Mesenchymal stem cell (in vitro differentiated cells and primary cell): ENCODE data around the gene ADAMTS8.

Experiments used
- DNase-seq: peaks from one replicate; pipeline ENCODE4 v3.0.0-alpha.2; 2013
- H2AFZ ChIP-seq: one replicate; pipeline ENCODE4 v1.6.1; 2013; ENCODE audit warnings: low read depth, mild to moderate bottlenecking, control low read depth, inconsistent platforms, low read length, moderate library complexity
- H2AK5ac ChIP-seq: 2 replicates; pipeline ENCODE4 v1.6.1; 2013; ENCODE audit warnings: low read length, moderate library complexity, mild to moderate bottlenecking, inconsistent platforms; ENCODE audit not compliant: severe bottlenecking
- H2BK120ac ChIP-seq: one replicate; pipeline ENCODE4 v1.6.1; 2013; ENCODE audit warnings: low read depth, mild to moderate bottlenecking, inconsistent platforms, low read length, moderate library complexity
- H2BK12ac ChIP-seq, 2 experiments: one replicate each; pipeline ENCODE4 v1.6.1; 2013; ENCODE audit warnings: inconsistent platforms in 2 of 2, low read length in 2 of 2, mild to moderate bottlenecking in 2 of 2, moderate library complexity in 2 of 2, control low read depth in 1 of 2
- H2BK15ac ChIP-seq: one replicate; pipeline ENCODE4 v1.6.1; 2013; ENCODE audit warnings: mild to moderate bottlenecking, low read depth, inconsistent platforms; ENCODE audit not compliant: poor library complexity, severe bottlenecking
- H2BK5ac ChIP-seq: 2 replicates; pipeline ENCODE4 v1.6.1; 2013; ENCODE audit warnings: low read depth, mild to moderate bottlenecking, low read length, control low read depth, inconsistent platforms; ENCODE audit not compliant: poor library complexity, severe bottlenecking
- H3K14ac ChIP-seq, 2 experiments: one replicate each; pipeline ENCODE4 v1.6.1; 2013; ENCODE audit warnings: inconsistent platforms in 2 of 2, low read length in 2 of 2, control low read depth in 1 of 2, mild to moderate bottlenecking in 1 of 2, moderate library complexity in 1 of 2
- H3K18ac ChIP-seq, 2 experiments: one replicate each; pipeline ENCODE4 v1.6.1; 2013; ENCODE audit warnings: inconsistent platforms in 2 of 2, low read length in 2 of 2, control low read depth in 1 of 2, low read depth in 1 of 2, mild to moderate bottlenecking in 1 of 2
- H3K23ac ChIP-seq, 2 experiments: one replicate each; pipeline ENCODE4 v1.6.1; 2013; ENCODE audit warnings: inconsistent platforms in 2 of 2, low read length in 2 of 2, mild to moderate bottlenecking in 2 of 2, moderate library complexity in 2 of 2, control low read depth in 1 of 2
- H3K27ac ChIP-seq: 2 replicates; pipeline ENCODE4 v1.5.1; 2013; ENCODE audit warnings: mild to moderate bottlenecking, moderate library complexity, low read length, control low read depth, inconsistent platforms; ENCODE audit not compliant: poor library complexity, severe bottlenecking
- H3K27me3 ChIP-seq, 2 experiments: 2 replicates each; pipeline versions ENCODE4 v1.6.1 to v1.7.0; 2013; ENCODE audit warnings: low read length in 2 of 2, mild to moderate bottlenecking in 2 of 2, moderate library complexity in 2 of 2, control low read depth in 1 of 2, inconsistent platforms in 1 of 2; ENCODE audit not compliant: control insufficient read depth in 1 of 2, insufficient read depth in 1 of 2
- H3K36me3 ChIP-seq, 2 experiments: 2 replicates each; pipeline versions ENCODE4 v1.6.1 to v1.7.0; 2013; ENCODE audit warnings: low read length in 2 of 2, control low read depth in 1 of 2, inconsistent platforms in 1 of 2, low read depth in 1 of 2, mild to moderate bottlenecking in 1 of 2; ENCODE audit not compliant: insufficient read depth in 2 of 2, control insufficient read depth in 1 of 2
- H3K4ac ChIP-seq, 2 experiments: one replicate each; pipeline ENCODE4 v1.6.1; 2013; ENCODE audit warnings: inconsistent platforms in 2 of 2, low read length in 2 of 2, mild to moderate bottlenecking in 2 of 2, moderate library complexity in 2 of 2, control low read depth in 1 of 2, low read depth in 1 of 2
- H3K4me1 ChIP-seq: 2 replicates; pipeline ENCODE4 v1.6.1; 2013; ENCODE audit warnings: low read depth, low read length, control low read depth; ENCODE audit not compliant: control insufficient read depth, insufficient read depth
- H3K4me2 ChIP-seq: 2 replicates; pipeline ENCODE4 v1.6.1; 2013; ENCODE audit warnings: low read length, mild to moderate bottlenecking, inconsistent platforms; ENCODE audit not compliant: poor library complexity, severe bottlenecking
- H3K4me3 ChIP-seq, 2 experiments: 2 replicates each; pipeline versions ENCODE4 v1.5.1 to v1.7.0; 2013; ENCODE audit warnings: low read length in 2 of 2, mild to moderate bottlenecking in 2 of 2, control low read depth in 1 of 2, low read depth in 1 of 2; ENCODE audit not compliant: insufficient read depth in 1 of 2
- H3K79me1 ChIP-seq: replicated peaks from 2 replicates; pipeline ENCODE4 v1.6.1; 2013; ENCODE audit warnings: mild to moderate bottlenecking, control low read depth, low read length, inconsistent platforms; ENCODE audit not compliant: poor library complexity, severe bottlenecking
- H3K9ac ChIP-seq: 2 replicates; pipeline ENCODE4 v1.7.0; 2013; ENCODE audit warnings: mild to moderate bottlenecking, low read length, moderate library complexity
- H3K9me3 ChIP-seq: 2 replicates; pipeline ENCODE4 v1.7.0; 2013; ENCODE audit warnings: mild to moderate bottlenecking, low read length; ENCODE audit not compliant: control insufficient read depth
- H4K8ac ChIP-seq: one replicate; pipeline ENCODE4 v1.6.1; 2013; ENCODE audit warnings: inconsistent platforms, mild to moderate bottlenecking, low read length, moderate library complexity
- H4K91ac ChIP-seq: one replicate; pipeline ENCODE4 v1.6.1; 2013; ENCODE audit warnings: mild to moderate bottlenecking, low read length, inconsistent platforms
- WGBS: methylation state at CpG from one replicate; pipeline ENCODE4 v1.1.7; 2013; ENCODE audit warnings: mixed read lengths; 5-methylcytosine and 5-hydroxymethylcytosine counted together

The ADAMTS8 gene

GRCh38 chr11:130458410-130458729, 30.0 kb upstream of the ADAMTS8 start:
- H3K36me3 ChIP-seq = peaks cover 19 to 64% of the 10 kb centered on the region in 2 experiments
- WGBS = 92% methylated on average over 4 of the region's 4 CpGs
- no peak overlapping the region for H3K27ac ChIP-seq
- no peaks in the 10 kb centered on the region for H3K79me1 ChIP-seq
- no peaks in the 10 kb centered on the region for H3K9me3 ChIP-seq
- H3K4ac ChIP-seq = no peak overlapping the region
- H4K8ac ChIP-seq = no peak overlapping the region
- H3K9ac ChIP-seq = peak overlapping the region; percentile 75
- no peak overlapping the region for H2AFZ ChIP-seq
- H3K4me2 ChIP-seq = no peak overlapping the region
- no peak overlapping the region for H4K91ac ChIP-seq
- H3K4me1 ChIP-seq = peaks cover 7% of the 10 kb centered on the region
- no peak overlapping the region for H2BK15ac ChIP-seq
- no peak overlapping the region for H2BK120ac ChIP-seq
- no peak overlapping the region for H3K14ac ChIP-seq
- H3K4me3 ChIP-seq = peak overlapping the region in 1 of 2 experiments; percentile 57
- H3K27me3 ChIP-seq = no peaks in the 10 kb centered on the region
- no peak overlapping the region for H3K23ac ChIP-seq
- no peak overlapping the region for H2BK5ac ChIP-seq
- no peak overlapping the region for H2AK5ac ChIP-seq
- DNase-seq = no peak
- no peak overlapping the region for H3K18ac ChIP-seq
- H2BK12ac ChIP-seq = no peak overlapping the region

- DNase-seq = no peak
- H3K4me3 ChIP-seq = peak overlapping the region in 1 of 2 experiments; percentile 57
- no peak overlapping the region for H2AFZ ChIP-seq
- no peak overlapping the region for H4K91ac ChIP-seq
- no peak overlapping the region for H3K4ac ChIP-seq
- no peak overlapping the region for H2BK5ac ChIP-seq
- H3K27me3 ChIP-seq = no peaks in the 10 kb centered on the region
- H3K27ac ChIP-seq = no peak overlapping the region
- WGBS = 95% methylated on average over 20 of the region's 20 CpGs
- no peak overlapping the region for H3K23ac ChIP-seq
- H3K79me1 ChIP-seq = no peaks in the 10 kb centered on the region
- H3K18ac ChIP-seq = no peak overlapping the region
- H3K4me2 ChIP-seq = no peak overlapping the region
- peak overlapping the region; percentile 75 for H3K9ac ChIP-seq
- no peak overlapping the region for H2BK120ac ChIP-seq
- no peaks in the 10 kb centered on the region for H3K9me3 ChIP-seq
- peaks cover 9% of the 10 kb centered on the region for H3K4me1 ChIP-seq
- no peak overlapping the region for H3K14ac ChIP-seq
- no peak overlapping the region for H2BK12ac ChIP-seq
- H4K8ac ChIP-seq = no peak overlapping the region
- H3K36me3 ChIP-seq = peaks cover 16 to 61% of the 10 kb centered on the region in 2 experiments
- no peak overlapping the region for H2BK15ac ChIP-seq
- H2AK5ac ChIP-seq = no peak overlapping the region
Observed at GRCh38 chr11:130457623-130458409, 29.4 kb upstream of the ADAMTS8 start.

GRCh38 chr11:130456286-130456685, 27.9 kb upstream of the ADAMTS8 start:
- H2AK5ac ChIP-seq = no peak overlapping the region
- WGBS = 97% methylated on average over 2 of the region's 3 CpGs
- no peak overlapping the region for H2BK5ac ChIP-seq
- H3K79me1 ChIP-seq = no peaks in the 10 kb centered on the region
- H3K36me3 ChIP-seq = peaks cover 1 to 50% of the 10 kb centered on the region in 2 experiments
- no peak overlapping the region for H3K18ac ChIP-seq
- peaks cover 12% of the 10 kb centered on the region for H3K4me1 ChIP-seq
- no peaks in the 10 kb centered on the region for H3K27me3 ChIP-seq
- no peak overlapping the region for H4K91ac ChIP-seq
- H3K9ac ChIP-seq = peak overlapping the region; percentile 24
- H3K4me2 ChIP-seq = no peak overlapping the region
- no peak overlapping the region for H3K27ac ChIP-seq
- H2AFZ ChIP-seq = no peak overlapping the region
- no peak overlapping the region for H2BK15ac ChIP-seq
- no peaks in the 10 kb centered on the region for H3K9me3 ChIP-seq
- no peak overlapping the region for H2BK12ac ChIP-seq
- H4K8ac ChIP-seq = no peak overlapping the region
- H3K23ac ChIP-seq = no peak overlapping the region
- H3K4ac ChIP-seq = no peak overlapping the region
- H3K4me3 ChIP-seq = peak overlapping the region in 1 of 2 experiments; percentile 34
- no peak overlapping the region for H2BK120ac ChIP-seq
- no peak for DNase-seq
- no peak overlapping the region for H3K14ac ChIP-seq

GRCh38 chr11:130455483-130456127, 27.2 kb upstream of the ADAMTS8 start:
- Histone ChIP-seq H3K23ac (no peak overlapping the region), H3K14ac (no peak overlapping the region), H2AK5ac (no peak overlapping the region), H3K27ac (no peak overlapping the region), H4K8ac (no peak overlapping the region), H2BK15ac (no peak overlapping the region), H3K4ac (no peak overlapping the region), H3K4me1 (peaks cover 15% of the 10 kb centered on the region), H3K27me3 (no peaks in the 10 kb centered on the region), H3K4me3 (peak overlapping the region in 1 of 2 experiments; percentile 27), H3K79me1 (no peaks in the 10 kb centered on the region), H4K91ac (peak overlapping the region; percentile 1), H3K9ac (peak overlapping the region; percentile 24), H2BK12ac (no peak overlapping the region), H2BK5ac (no peak overlapping the region), H2BK120ac (no peak overlapping the region), H3K9me3 (no peaks in the 10 kb centered on the region), H3K36me3 (peaks cover 0 to 44% of the 10 kb centered on the region in 2 experiments), H3K4me2 (no peak overlapping the region), H2AFZ (no peak overlapping the region), H3K18ac (peak overlapping the region in 1 of 2 experiments; percentile 52)
- WGBS = 88% methylated on average over 15 of the region's 15 CpGs
- DNase-seq = no peak
